PFSK-1 (cell line): Measurements from ENCODE around the gene PALS1.

Experiments
- FOXP2 ChIP-seq: optimal IDR thresholded peaks from 2 replicates; pipeline ENCODE3; 2011; ENCODE audit warnings: borderline replicate concordance, control low read depth, inconsistent platforms; ENCODE audit not compliant: insufficient read depth; ENCODE audit errors: extremely low read length, extremely low read depth
- POLR2AphosphoS5 ChIP-seq: IDR thresholded peaks from 2 replicates; pipeline ENCODE4 v1.6.1; 2012; ENCODE audit warnings: low read depth, mild to moderate bottlenecking, control low read depth, low read length, moderate library complexity
- REST ChIP-seq, 2 experiments: IDR thresholded peaks; 2 replicates each; pipeline versions ENCODE4 v1.6.1 to v1.8.0; 2011 to 2012; ENCODE audit warnings: low read depth in 2 of 2, low read length in 2 of 2, control low read depth in 1 of 2, inconsistent platforms in 1 of 2, mild to moderate bottlenecking in 1 of 2, moderate library complexity in 1 of 2; ENCODE audit not compliant: insufficient read depth in 1 of 2
- SIN3A ChIP-seq: IDR thresholded peaks from 2 replicates; pipeline ENCODE4 v1.6.1; 2012; ENCODE audit warnings: mild to moderate bottlenecking, low read length, moderate library complexity, borderline replicate concordance; ENCODE audit not compliant: insufficient read depth
- TAF1 ChIP-seq: IDR thresholded peaks from 2 replicates; pipeline ENCODE4 v1.6.1; 2012; ENCODE audit warnings: low read length, control low read depth, borderline replicate concordance; ENCODE audit not compliant: insufficient read depth

GRCh38 chr14:67253076-67253635, 11.9 kb downstream of the PALS1 start:
- TF ChIP-seq POLR2AphosphoS5 (no peak), REST (IDR thresholded peaks at IDR 0.05; ENCODE audit: insufficient read depth in 1 of 2, low read depth in 2 of 2, low read length in 2 of 2) (no peak), TAF1 (no peak), SIN3A (no peak), FOXP2 (no peak)
